Thyroid gland (tissue), 4 donors: Measurements from ENCODE around the gene S100A6. TPM values are rescaled to one million over a fixed set of nuclear protein-coding genes. Genes with fewer than 3 reads are reported as not detected.

Experiments used
- DNase-seq, 2 donors: peaks; one replicate each; pipeline ENCODE4 v3.0.0-alpha.2; 2019
- H3K27ac ChIP-seq, 3 donors: fragments of 200-600 bp; sonication (generic); 1 replicate in 2 of 3; 2 replicates in 1 of 3; pipeline ENCODE4 v1.5.1; 2016 to 2019; ENCODE audit warnings: mild to moderate bottlenecking in 1 of 3, moderate library complexity in 1 of 3
- H3K27me3 ChIP-seq: fragments of 200-600 bp; sonication (generic); one replicate; pipeline ENCODE4 v1.5.1; 2019
- H3K36me3 ChIP-seq, 2 donors: fragments of 200-600 bp; sonication (generic); one replicate each; pipeline ENCODE4 v1.5.1; 2016 to 2019
- H3K4me1 ChIP-seq, 2 donors: fragments of 200-600 bp; sonication (generic); one replicate each; pipeline ENCODE4 v1.5.1; 2017 to 2019
- H3K4me3 ChIP-seq, 3 donors: fragments of 200-600 bp; sonication (generic); replicated peaks in 1 of 3; 1 replicate in 2 of 3; 2 replicates in 1 of 3; pipeline ENCODE4 v1.5.1; 2016; ENCODE audit warnings: mild to moderate bottlenecking in 1 of 3
- H3K9me3 ChIP-seq: fragments of 200-600 bp; sonication (generic); one replicate; pipeline ENCODE4 v1.5.1; 2017
- CTCF ChIP-seq, 6 experiments: fragments of 200-600 bp in 3 of 6; fragments of 450-650 bp in 3 of 6; sonication (generic) in 3 of 6; IDR thresholded peaks; one replicate each; pipeline ENCODE4 v1.5.1; 2016 to 2019; ENCODE audit warnings: antibody characterized with exemption in 6 of 6, mild to moderate bottlenecking in 2 of 6, inconsistent platforms in 1 of 6, moderate library complexity in 1 of 6
- POLR2A ChIP-seq, 2 donors: fragments of 450-650 bp; IDR thresholded peaks; one replicate each; pipeline ENCODE4 v1.6.1; 2017; ENCODE audit warnings: antibody characterized with exemption in 2 of 2, mild to moderate bottlenecking in 2 of 2, moderate library complexity in 1 of 2
- WGBS, 2 donors: methylation state at CpG; one replicate each; pipeline ENCODE4 v1.1.5; 2017; 5-methylcytosine and 5-hydroxymethylcytosine counted together
- intact Hi-C: fragments of 100-400 bp; cut with DNase I; formaldehyde crosslinking; loops from one replicate; pipeline ENCODE4 v1.15.1; 2023
- total RNA-seq, 4 donors: library from RNA; depleted of rRNA; stranded (reverse); fragments of >200 nt; gene quantifications; one replicate each; pipeline ENCODE4 v1.2.3, GENCODE V29; 2016

The S100A6 gene
- total RNA-seq, 4 donors from 2014 or later = 128 to 573 (median 360) TPM

- no peak for TF ChIP-seq CTCF (IDR thresholded peaks at IDR 0.05)
- no peak for TF ChIP-seq POLR2A (IDR thresholded peaks at IDR 0.05)
- Histone ChIP-seq H3K4me3 (no peak overlapping the region), H3K4me1 (no peaks in the 10 kb centered on the region), H3K27me3 (no peaks in the 10 kb centered on the region), H3K27ac (no peak overlapping the region), H3K9me3 (no peaks in the 10 kb centered on the region), H3K36me3 (no peaks in the 10 kb centered on the region)
- 73 to 76% methylated on average over 6 of the region's 6 CpGs for WGBS, 2 donors
- no peak for DNase-seq
- intact Hi-C loops = loop anchor here (5.0 kb wide), 1 partner anchor 143 kb away; no protein-coding TSS in a partner anchor
Measured at GRCh38 chr1:153495536-153495935, 40.3 kb downstream of the S100A6 start.

- peak; percentile 71 to 88 (median 81) for TF ChIP-seq CTCF (IDR thresholded peaks at IDR 0.05)
- no peak for TF ChIP-seq POLR2A (IDR thresholded peaks at IDR 0.05)
- H3K4me1 ChIP-seq = no peaks in the 10 kb centered on the region
- no peaks in the 10 kb centered on the region for H3K27me3 ChIP-seq
- H3K9me3 ChIP-seq = no peaks in the 10 kb centered on the region
- no peak overlapping the region for H3K27ac ChIP-seq
- DNase-seq = peak; percentile 52 to 67
- 31 to 41% methylated on average over 6 of the region's 6 CpGs for WGBS, 2 donors
- H3K36me3 ChIP-seq = no peaks in the 10 kb centered on the region
- intact Hi-C loops = loop anchor here (5.0 kb wide), 1 partner anchor 143 kb away; no protein-coding TSS in a partner anchor
- H3K4me3 ChIP-seq = no peak overlapping the region
Measured at GRCh38 chr1:153494976-153495535, 40.7 kb downstream of the S100A6 start.

- peaks cover 0 to 6% of the 10 kb centered on the region in 2 donors for H3K4me1 ChIP-seq
- intact Hi-C loops = no loop called here
- no peak overlapping the region for H3K4me3 ChIP-seq
- H3K27me3 ChIP-seq = no peaks in the 10 kb centered on the region
- H3K9me3 ChIP-seq = no peaks in the 10 kb centered on the region
- no peak for DNase-seq
- WGBS, 2 donors = 78 to 80% methylated on average over 6 of the region's 6 CpGs
- H3K36me3 ChIP-seq = no peaks in the 10 kb centered on the region
- H3K27ac ChIP-seq = no peak overlapping the region
- TF ChIP-seq POLR2A (IDR thresholded peaks at IDR 0.05) (no peak), CTCF (IDR thresholded peaks at IDR 0.05) (no peak)
Measured at GRCh38 chr1:153493343-153493960, 42.3 kb downstream of the S100A6 start.

GRCh38 chr1:153490272-153491051 is 45.3 kb downstream of the S100A6 start:
- Histone ChIP-seq H3K9me3 (no peaks in the 10 kb centered on the region), H3K27ac (no peak overlapping the region), H3K4me3 (no peak overlapping the region), H3K4me1 (peaks cover 0 to 7% of the 10 kb centered on the region in 2 donors), H3K27me3 (no peaks in the 10 kb centered on the region), H3K36me3 (no peaks in the 10 kb centered on the region)
- DNase-seq = peak; percentile 10
- no peak for TF ChIP-seq POLR2A (IDR thresholded peaks at IDR 0.05)
- no peak for TF ChIP-seq CTCF (IDR thresholded peaks at IDR 0.05)
- 47 to 61% methylated on average over 12 of the region's 12 CpGs for WGBS, 2 donors
- intact Hi-C loops = no loop called here

GRCh38 chr1:153488731-153489130 is 47.1 kb downstream of the S100A6 start:
- H3K27me3 ChIP-seq = no peaks in the 10 kb centered on the region
- peaks cover 0 to 7% of the 10 kb centered on the region in 2 donors for H3K4me1 ChIP-seq

More at GRCh38 chr1:153488731-153489130, 47.1 kb downstream of the S100A6 start:
- 15 to 23% methylated on average over 4 of the region's 4 CpGs for WGBS, 2 donors
- no peaks in the 10 kb centered on the region for H3K9me3 ChIP-seq
- no peak overlapping the region for H3K4me3 ChIP-seq
- H3K36me3 ChIP-seq = no peaks in the 10 kb centered on the region
- no peak for DNase-seq
- no peak overlapping the region for H3K27ac ChIP-seq
- intact Hi-C loops = no loop called here
- TF ChIP-seq CTCF (IDR thresholded peaks at IDR 0.05) (no peak), POLR2A (IDR thresholded peaks at IDR 0.05) (no peak)
